HCT116 (cell line): ENCODE results near the gene TEPSIN. TPM values are rescaled to one million over a fixed set of nuclear protein-coding genes. Genes with fewer than 3 reads are reported as not detected.

Experiments
- ATAC-seq: fragments of 200-7000 bp; cut with Tn5 transposase; 2 replicates; pipeline ENCODE4 v1.9.1; 2020; ENCODE audit warnings: mild to moderate bottlenecking, moderate library complexity
- BruUV-seq: library from RNA; stranded (reverse); fragments of 400-500 nt; replicated peaks from 2 replicates; lab custom pipeline; 2021; lab: Mats Ljungman, UMichigan
- CTCF ChIA-PET: fragments of 300-600 bp; sonication (Branson Sonifier 250); formaldehyde crosslinking; loops from one replicate; lab custom pipeline; 2021; ENCODE audit warnings: antibody characterized with exemption; lab: Charles Lee
- POLR2A ChIA-PET: fragments of 300-600, 350-600 bp; sonication (Branson Sonifier 250); formaldehyde crosslinking; loops from one replicate; lab custom pipeline; 2021; ENCODE audit warnings: antibody characterized with exemption; lab: Charles Lee
- RAD21 ChIA-PET, 2 experiments: fragments of 300-600 bp; sonication (Branson Sonifier 250); formaldehyde crosslinking; loops; one replicate each; lab custom pipeline; 2023; ENCODE audit warnings: low total read pairs in 2 of 2; ENCODE audit not compliant: uncharacterized antibody in 2 of 2, unreplicated experiment in 2 of 2, low non-redundant PET in 1 of 2; lab: Charles Lee
- DNase-seq: peaks from one replicate; pipeline ENCODE4 v3.0.0-alpha.2; 2010; ENCODE audit warnings: low read depth, low spot score
- H2AFZ ChIP-seq: fragments of 200-600 bp; shearing (Covaris generic), sonication (generic); 2 replicates; pipeline ENCODE4 v1.6.1; 2017; ENCODE audit warnings: low read depth, mixed run types, mixed read lengths, antibody characterized with exemption, low read length; ENCODE audit not compliant: poor library complexity, severe bottlenecking
- H3K27ac ChIP-seq: 2 replicates; pipeline ENCODE4 v1.5.1; 2012; ENCODE audit warnings: low read depth, low read length
- H3K27me3 ChIP-seq: fragments of 200-600 bp; sonication (generic); 2 replicates; pipeline ENCODE4 v1.6.1; 2016; ENCODE audit warnings: mixed run types, low read length, mixed read lengths; ENCODE audit not compliant: insufficient read depth
- H3K36me3 ChIP-seq, 2 experiments: fragments of 200-500 bp in 1 of 2; fragments of 200-600 bp in 1 of 2; sonication (Bioruptor generic) in 1 of 2; sonication (generic) in 1 of 2; 2 replicates each; pipeline versions ENCODE4 v1.5.1 to v1.6.1; 2014 to 2016; ENCODE audit warnings: low read length in 2 of 2, inconsistent platforms in 1 of 2, mixed read lengths in 1 of 2, mixed run types in 1 of 2; ENCODE audit not compliant: insufficient read depth in 2 of 2, control insufficient read depth in 1 of 2
- H3K4me1 ChIP-seq, 2 experiments: fragments of 200-600 bp in 1 of 2; sonication (generic) in 1 of 2; 2 replicates each; pipeline versions ENCODE4 v1.5.1 to v1.6.1; 2012 to 2017; ENCODE audit warnings: low read length in 2 of 2, inconsistent platforms in 1 of 2, mild to moderate bottlenecking in 1 of 2, mixed read lengths in 1 of 2, mixed run types in 1 of 2, moderate library complexity in 1 of 2; ENCODE audit not compliant: insufficient read depth in 2 of 2, control insufficient read depth in 1 of 2
- H3K4me2 ChIP-seq: fragments of 200-600 bp; sonication (generic); 2 replicates; pipeline ENCODE4 v1.6.1; 2017; ENCODE audit warnings: mixed run types, low read length, mixed read lengths
- H3K4me3 ChIP-seq, 2 experiments: fragments of 200-600 bp in 1 of 2; sonication (generic) in 1 of 2; replicated peaks in 1 of 2; 2 replicates each; pipeline ENCODE4 v1.5.1; 2011 to 2016; ENCODE audit warnings: low read length in 2 of 2, control low read depth in 1 of 2, low read depth in 1 of 2, mild to moderate bottlenecking in 1 of 2, mixed read lengths in 1 of 2, mixed run types in 1 of 2
- H3K79me2 ChIP-seq: fragments of 200-600 bp; sonication (generic); 2 replicates; pipeline ENCODE4 v1.6.1; 2017; ENCODE audit warnings: mild to moderate bottlenecking, mixed run types, low read length, moderate library complexity, mixed read lengths; ENCODE audit not compliant: insufficient read depth
- H3K9ac ChIP-seq: fragments of 200-600 bp; sonication (generic); 2 replicates; pipeline ENCODE4 v1.6.1; 2016; ENCODE audit warnings: low read length, mixed read lengths
- H3K9me2 ChIP-seq: fragments of 200-600 bp; sonication (generic), shearing (Covaris generic); 2 replicates; pipeline ENCODE4 v1.6.1; 2017; ENCODE audit warnings: mixed run types, mild to moderate bottlenecking, moderate library complexity; ENCODE audit not compliant: insufficient read depth
- H3K9me3 ChIP-seq, 2 experiments: fragments of 200-500 bp in 1 of 2; fragments of 200-600 bp in 1 of 2; sonication (Bioruptor generic) in 1 of 2; sonication (generic) in 1 of 2; 2 replicates each; pipeline ENCODE4 v1.6.1; 2014 to 2017; ENCODE audit warnings: low read length in 2 of 2, mixed read lengths in 2 of 2, inconsistent platforms in 1 of 2, low read depth in 1 of 2, mild to moderate bottlenecking in 1 of 2, mixed run types in 1 of 2, moderate library complexity in 1 of 2; ENCODE audit not compliant: control insufficient read depth in 1 of 2, insufficient read depth in 1 of 2
- H4K20me1 ChIP-seq: fragments of 200-600 bp; sonication (generic), shearing (Covaris generic); 2 replicates; pipeline ENCODE4 v1.6.1; 2017; ENCODE audit warnings: mixed run types, mild to moderate bottlenecking, moderate library complexity; ENCODE audit not compliant: insufficient read depth
- ATF3 ChIP-seq: IDR thresholded peaks from 2 replicates; pipeline ENCODE4 v1.6.1; 2012
- CBX3 ChIP-seq: IDR thresholded peaks from 2 replicates; pipeline ENCODE4 v1.6.1; 2012; ENCODE audit warnings: low read depth
- CTCF ChIP-seq, 3 experiments: fragments of 200-600 bp in 1 of 3; sonication (generic) in 1 of 3; IDR thresholded peaks in 2 of 3; conservative IDR thresholded peaks in 1 of 3; 2 replicates each; pipeline ENCODE4 v1.5.1; 2012 to 2017; ENCODE audit warnings: low read depth in 2 of 3, low read length in 2 of 3, antibody characterized with exemption in 1 of 3, borderline replicate concordance in 1 of 3, control low read depth in 1 of 3, mild to moderate bottlenecking in 1 of 3, mixed read lengths in 1 of 3, mixed run types in 1 of 3, moderate library complexity in 1 of 3; ENCODE audit not compliant: insufficient read depth in 1 of 3
- EGR1 ChIP-seq: IDR thresholded peaks from 2 replicates; pipeline ENCODE4 v1.6.1; 2012; ENCODE audit warnings: low read depth
- ELF1 ChIP-seq: IDR thresholded peaks from 2 replicates; pipeline ENCODE4 v1.6.1; 2012; ENCODE audit warnings: low read depth, borderline replicate concordance
- EZH2 ChIP-seq: fragments of 200-600 bp; sonication (generic); IDR thresholded peaks from 2 replicates; pipeline ENCODE4 v1.6.1; 2017; ENCODE audit warnings: antibody characterized with exemption, mixed run types
- EZH2phosphoT487 ChIP-seq: fragments of 200-600 bp; IDR thresholded peaks from 2 replicates; pipeline ENCODE4 v1.6.1; 2018; ENCODE audit warnings: antibody characterized with exemption, borderline replicate concordance
- FOSL1 ChIP-seq: IDR thresholded peaks from 2 replicates; pipeline ENCODE4 v1.6.1; 2012; ENCODE audit warnings: low read depth
- JUND ChIP-seq: IDR thresholded peaks from 2 replicates; pipeline ENCODE4 v1.6.1; 2012
- POLR2AphosphoS5 ChIP-seq: IDR thresholded peaks from 2 replicates; pipeline ENCODE4 v1.6.1; 2011; ENCODE audit warnings: mild to moderate bottlenecking, low read depth, low read length, moderate library complexity
- RAD21 ChIP-seq: IDR thresholded peaks from 2 replicates; pipeline ENCODE4 v1.6.1; 2012; ENCODE audit warnings: low read depth, mild to moderate bottlenecking
- TCF7L2 ChIP-seq: IDR thresholded peaks from 2 replicates; pipeline ENCODE4 v1.7.0; 2011; ENCODE audit warnings: borderline replicate concordance, inconsistent platforms; ENCODE audit not compliant: insufficient read depth, insufficient read length; ENCODE audit errors: extremely low read depth
- ZFX ChIP-seq: fragments of 450-650 bp; IDR thresholded peaks from 2 replicates; pipeline ENCODE4 v1.6.1; 2017
- ZNF274 ChIP-seq: fragments of 200-500 bp; sonication (Bioruptor generic); IDR thresholded peaks from 2 replicates; pipeline ENCODE4 v1.6.1; 2014; ENCODE audit warnings: mild to moderate bottlenecking, low read depth, low read length, inconsistent platforms
- intact Hi-C: fragments of 100-400 bp; cut with micrococcal nuclease; formaldehyde crosslinking; loops from 2 replicates; pipeline ENCODE4 v1.10.0; 2022
- total RNA-seq: library from RNA; stranded (reverse); gene quantifications from one replicate; pipeline ENCODE4 v1.2.1, GENCODE V29; 2021; ENCODE audit not compliant: unreplicated experiment
- TF ChIP-seq, protein P1 (sequence below): IDR thresholded peaks from 2 replicates; pipeline ENCODE4 v1.6.1; 2012

TEPSIN gene
- total RNA-seq, 1 experiment from 2014 or later = 50.6 TPM

DNA sequence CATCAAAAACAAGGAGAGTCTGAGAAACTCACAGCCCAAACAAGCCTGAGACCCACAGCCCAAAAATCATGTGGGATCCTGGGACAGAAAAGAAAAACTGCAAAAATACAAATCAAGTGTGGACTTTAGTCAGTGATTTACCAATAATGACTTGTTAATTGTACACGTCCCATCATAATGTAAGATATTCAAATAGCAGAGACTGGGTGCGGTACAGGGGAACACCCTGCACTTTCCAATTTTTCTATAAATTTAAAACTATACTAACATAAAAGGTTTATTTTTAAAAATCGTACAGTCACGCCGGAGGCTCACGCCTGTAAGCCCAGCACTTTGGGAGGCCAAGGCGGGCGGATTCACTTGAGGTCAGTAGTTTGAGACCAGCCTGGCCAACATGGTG lies 24.9 kb downstream of the TEPSIN start:
- CTCF ChIA-PET = no interaction called here
- no peak for ATAC-seq
- no peaks in the 10 kb centered on the region for H3K4me1 ChIP-seq
- no peak overlapping the region for H3K27ac ChIP-seq
- no peak overlapping the region for H3K9ac ChIP-seq
- H3K27me3 ChIP-seq = no peaks in the 10 kb centered on the region
- H3K79me2 ChIP-seq = no peaks in the 10 kb centered on the region
- no peaks in the 10 kb centered on the region for H3K9me2 ChIP-seq
- H3K4me2 ChIP-seq = no peak overlapping the region
- TF ChIP-seq POLR2AphosphoS5 (no peak), CBX3 (no peak), FOSL1 (no peak), ZNF274 (no peak), ATF3 (no peak), CTCF (IDR thresholded peaks at IDR 0.05 in 2 of 3, conservative IDR thresholded peaks at IDR 0.05 in 1 of 3; ENCODE audit: borderline replicate concordance in 1 of 3, insufficient read depth in 1 of 3, low read depth in 2 of 3, low read length in 2 of 3) (no peak), RAD21 (no peak), EZH2phosphoT487 (no peak), TCF7L2 (no peak), ELF1 (no peak), JUND (no peak), EZH2 (no peak), ZFX (no peak), EGR1 (no peak)
- TF ChIP-seq, protein P1, sequence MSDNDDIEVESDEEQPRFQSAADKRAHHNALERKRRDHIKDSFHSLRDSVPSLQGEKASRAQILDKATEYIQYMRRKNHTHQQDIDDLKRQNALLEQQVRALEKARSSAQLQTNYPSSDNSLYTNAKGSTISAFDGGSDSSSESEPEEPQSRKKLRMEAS = no peak
- H3K9me3 ChIP-seq = no peaks in the 10 kb centered on the region
- RAD21 ChIA-PET = no interaction called here
- no peak overlapping the region for H2AFZ ChIP-seq
- BruUV-seq = no TSS peak
- intact Hi-C loops = no loop called here
- no peak for DNase-seq
- POLR2A ChIA-PET = no interaction called here
- H4K20me1 ChIP-seq = no peaks in the 10 kb centered on the region
- H3K36me3 ChIP-seq = peaks cover 0 to 4% of the 10 kb centered on the region in 2 experiments; a peak in 1 of 4 replicates
- H3K4me3 ChIP-seq = no peak overlapping the region
